GM19455 (cell line): ENCODE data around the gene GALNT9.
"Not testable (repeated sequence)": the region's sequence is repeated elsewhere in the genome, so short reads cannot be mapped to it uniquely, and the experiment has no call there.

ENCODE experiments used
- ATAC-seq: cut with Tn5 transposase; IDR thresholded peaks from one replicate; pipeline ENCODE4 v1.9.1; 2021; ENCODE audit not compliant: unreplicated experiment

Gene GALNT9

DNA sequence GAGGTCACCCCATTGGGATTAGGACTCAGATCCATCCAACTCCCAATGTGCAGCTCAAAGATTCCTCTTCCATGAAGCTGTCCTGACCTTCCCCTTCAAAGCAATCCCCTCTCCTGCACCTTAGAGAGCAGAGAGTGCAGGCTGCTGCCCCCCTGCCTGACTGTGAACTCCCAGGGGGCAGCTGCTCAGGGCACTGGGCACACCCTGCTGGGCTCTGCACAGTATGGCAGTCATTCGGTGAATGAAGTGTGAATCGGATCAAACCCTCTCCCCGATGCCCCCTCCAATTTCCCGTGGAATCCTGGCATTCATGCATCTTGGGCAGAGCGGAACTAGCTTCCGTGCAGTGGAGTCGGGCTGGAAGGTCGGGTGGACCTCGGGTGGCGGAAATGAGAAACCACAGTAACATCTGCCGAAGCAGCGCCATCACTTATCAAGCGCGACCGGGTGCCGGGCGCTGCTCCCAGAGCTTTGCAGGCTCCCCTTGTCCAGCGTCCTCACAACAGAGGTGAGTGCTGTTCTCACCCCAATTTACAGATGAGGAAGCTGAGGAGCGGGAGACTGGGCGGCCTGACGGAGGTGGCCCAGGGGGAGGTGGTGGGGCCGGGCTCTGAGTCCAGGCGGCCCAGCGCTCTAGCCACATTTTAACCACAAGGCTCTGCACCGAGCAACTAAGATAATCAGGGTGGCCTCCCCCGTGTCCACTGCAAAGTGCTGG is 14.7 kb downstream of the GALNT9 start:
- no peak for ATAC-seq

GRCh38 chr12:132314035-132314434 is 15.4 kb downstream of the GALNT9 start:
- no peak for ATAC-seq

- no peak for ATAC-seq
These were observed 16.2 kb downstream of the GALNT9 start for GRCh38 chr12:132313182-132313581.

DNA sequence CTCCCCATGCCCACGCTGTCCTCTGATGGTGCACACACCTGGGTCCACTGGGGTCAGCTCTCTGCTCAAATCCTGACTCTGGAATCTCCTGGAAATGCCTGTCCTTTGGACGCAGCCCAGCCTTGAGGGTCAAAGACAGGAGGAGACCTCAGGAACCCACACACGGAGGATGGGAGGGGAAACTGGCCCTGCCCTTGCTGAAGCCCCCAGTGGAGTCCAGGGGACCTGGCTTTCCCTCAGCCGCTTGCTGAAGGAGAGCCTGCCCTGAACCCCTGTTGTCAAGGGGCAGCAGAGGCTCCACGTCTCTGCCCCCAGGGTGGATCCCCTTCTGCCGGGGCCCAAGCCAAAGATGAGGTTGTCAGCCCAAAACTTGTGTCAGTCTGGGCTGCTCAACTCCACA is 16.9 kb downstream of the GALNT9 start:
- ATAC-seq, result no peak

- ATAC-seq, result no peak
These were observed 18.0 kb downstream of the GALNT9 start for GRCh38 chr12:132311201-132311915.

DNA sequence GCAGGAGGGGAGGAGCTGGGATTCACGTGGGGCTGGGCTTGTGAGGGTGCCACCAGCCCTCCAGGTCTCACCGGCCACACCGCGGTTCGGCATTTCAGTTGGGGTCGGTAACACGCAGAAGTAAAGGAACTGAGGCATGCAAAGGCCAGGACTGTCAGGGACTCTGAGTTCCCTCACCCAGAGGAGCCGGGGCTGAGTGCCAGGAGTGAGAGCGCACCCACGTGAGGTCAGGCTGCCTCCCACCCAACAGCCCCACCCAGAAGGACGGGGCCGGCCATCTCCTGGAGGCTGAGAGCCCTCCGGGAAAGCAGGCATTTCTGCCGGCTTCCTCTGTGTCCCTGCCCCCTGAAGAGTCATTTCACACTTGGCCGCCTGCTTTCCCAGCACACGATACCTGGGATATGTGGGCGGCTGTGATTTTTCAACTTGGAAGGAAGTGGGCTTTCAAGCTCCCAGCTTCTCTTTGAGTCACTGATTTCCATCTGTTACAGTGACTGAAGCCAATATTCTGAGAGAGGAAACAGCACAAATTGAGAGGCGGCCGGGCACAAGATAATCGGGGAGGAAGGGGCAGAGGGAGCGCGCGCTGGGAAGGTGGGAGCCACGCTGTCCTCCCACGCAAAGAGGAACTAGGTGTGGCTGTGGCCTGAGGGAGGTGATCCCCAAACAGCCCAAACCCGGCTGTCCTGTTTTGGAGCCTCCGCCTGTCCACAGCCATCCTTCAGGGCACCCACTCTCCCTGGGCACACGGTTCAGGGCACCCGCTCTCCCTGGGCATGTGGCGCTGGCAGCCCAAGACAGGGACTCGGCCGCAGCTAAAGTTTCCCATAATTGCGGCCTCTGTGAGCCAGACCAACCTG is 19.0 kb downstream of the GALNT9 start:
- no peak for ATAC-seq

- ATAC-seq, result no peak
These were observed 19.7 kb downstream of the GALNT9 start for GRCh38 chr12:132309596-132310086.

GRCh38 chr12:132308853-132309595 is 20.4 kb downstream of the GALNT9 start:
- no peak for ATAC-seq

- ATAC-seq, result no peak
These were observed 21.2 kb downstream of the GALNT9 start for GRCh38 chr12:132307976-132308852.

GRCh38 chr12:132306885-132307191 is 22.6 kb downstream of the GALNT9 start:
- no peak for ATAC-seq

DNA sequence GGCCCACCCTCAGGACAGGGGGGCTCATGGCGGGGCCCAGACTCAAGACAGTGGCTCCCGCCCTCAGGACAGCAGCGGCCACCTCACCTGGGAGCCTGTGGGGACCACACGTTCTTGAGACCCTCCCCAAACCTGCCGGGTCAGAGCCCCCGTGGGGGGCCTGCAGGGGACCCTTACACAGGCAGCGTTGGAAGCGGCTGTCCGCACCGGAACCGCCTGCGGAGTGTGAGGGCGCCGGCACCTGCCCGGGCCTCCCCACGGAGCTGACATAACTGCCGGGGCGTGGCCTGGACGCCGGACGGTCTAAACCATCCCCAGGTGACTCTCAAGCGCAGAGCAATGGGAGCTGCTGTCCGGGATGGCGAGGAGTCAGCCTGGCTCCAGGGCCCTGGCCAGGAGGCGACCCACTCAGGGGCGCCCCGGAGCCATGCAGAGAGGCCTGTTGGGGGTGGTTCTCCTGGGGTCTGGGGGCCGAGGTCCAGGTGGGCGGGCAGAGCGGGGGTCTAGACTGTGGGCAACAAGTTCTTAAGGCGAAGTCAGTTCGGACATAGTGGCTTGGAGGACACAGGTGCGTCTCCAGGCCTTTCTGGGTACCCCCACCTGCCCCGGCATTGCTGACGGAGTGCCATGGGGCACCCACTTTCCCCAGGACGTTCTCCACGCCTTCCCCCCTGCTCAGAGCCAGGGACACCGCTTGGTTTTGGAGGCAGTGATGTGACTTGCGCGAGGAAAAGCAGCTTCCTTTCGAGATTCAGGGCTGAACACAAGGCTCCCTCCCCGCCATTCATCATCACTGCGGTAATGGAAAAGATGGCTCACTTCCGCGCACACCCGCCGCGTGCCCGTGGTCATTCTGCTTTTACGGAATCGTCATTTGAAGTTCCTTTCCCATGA is 23.2 kb downstream of the GALNT9 start:
- no peak for ATAC-seq

DNA sequence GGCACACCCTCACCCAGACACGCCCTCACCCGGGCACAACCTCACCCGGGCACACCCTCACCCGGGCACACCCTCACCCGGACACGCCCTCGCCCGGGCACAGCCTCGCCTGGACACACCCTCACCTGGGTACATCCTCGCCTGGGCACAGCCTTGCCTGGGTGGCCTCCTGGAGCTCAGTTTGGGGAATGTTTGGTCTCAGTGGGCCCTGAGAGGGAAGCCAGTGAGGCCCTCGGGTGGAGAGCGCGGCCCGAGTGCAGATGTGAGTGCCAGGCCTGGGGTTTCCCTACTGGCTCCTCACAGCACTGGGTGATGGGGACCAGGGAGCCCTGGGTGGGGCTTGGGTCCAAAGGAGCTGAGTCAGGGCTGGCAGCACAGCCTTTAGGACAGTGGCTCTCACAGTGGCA is 23.8 kb downstream of the GALNT9 start:
- ATAC-seq, result no peak

DNA sequence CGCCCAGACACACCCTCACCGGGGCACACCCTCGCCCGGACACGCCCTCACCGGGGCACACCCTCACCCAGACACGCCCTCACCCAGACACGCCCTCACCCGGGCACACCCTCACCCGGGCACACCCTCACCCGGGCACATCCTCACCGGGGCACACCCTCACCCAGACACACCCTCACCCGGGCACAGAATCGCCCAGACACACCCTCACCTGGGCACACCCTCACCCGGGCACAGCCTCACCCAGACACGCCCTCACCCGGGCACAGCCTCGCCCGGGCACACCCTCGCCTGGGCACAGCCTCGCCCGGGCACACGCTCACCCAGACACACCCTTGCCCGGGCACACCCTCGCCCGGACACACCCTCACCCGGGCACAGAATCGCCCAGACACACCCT is 24.5 kb downstream of the GALNT9 start:
- ATAC-seq, result not testable (repeated sequence)

GRCh38 chr12:132303853-132304373 is 25.5 kb downstream of the GALNT9 start:
- not testable (repeated sequence) for ATAC-seq

DNA sequence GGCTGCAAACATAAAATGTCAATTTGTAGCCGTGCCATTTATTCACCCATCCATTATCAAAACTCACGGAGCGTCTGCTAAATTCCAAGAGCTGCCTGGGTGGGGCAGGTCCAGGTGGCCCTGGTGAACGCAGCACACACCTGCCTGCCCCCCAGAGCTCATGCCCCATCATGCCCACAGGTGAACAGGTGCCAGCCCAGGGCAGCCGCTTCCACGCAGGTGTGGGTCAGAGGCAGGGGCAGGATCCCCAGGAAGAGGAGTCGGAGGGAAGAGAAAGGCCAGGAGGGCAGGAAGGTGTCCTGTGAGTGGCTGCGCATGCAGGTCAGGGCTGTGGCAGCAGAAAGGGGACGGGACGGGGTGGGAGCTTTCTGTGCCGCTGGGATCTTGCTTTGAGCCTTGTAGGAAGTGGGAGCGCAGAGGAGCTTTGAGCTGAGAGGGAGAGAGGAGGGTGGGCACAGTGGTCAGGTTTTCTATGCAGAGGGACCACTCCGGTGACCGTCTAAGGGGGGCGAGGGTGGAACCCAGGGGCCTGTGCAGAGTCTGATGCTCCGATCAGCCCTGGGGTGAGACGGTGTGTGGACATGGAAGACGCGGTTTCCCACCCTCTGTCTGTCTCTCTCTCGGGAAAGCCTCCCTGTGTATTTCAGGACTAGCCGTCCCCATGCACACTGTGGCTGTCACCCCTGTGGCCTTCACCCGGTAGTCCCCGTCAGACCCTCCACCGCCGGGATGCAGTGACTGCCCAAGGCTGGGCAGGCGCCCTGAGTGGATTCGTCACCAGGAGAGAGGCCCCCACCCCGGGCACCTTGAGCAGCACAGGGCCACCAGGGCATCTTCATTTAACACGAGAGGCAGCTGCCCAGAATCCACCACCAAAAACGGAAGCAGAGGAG is 26.7 kb downstream of the GALNT9 start:
- no peak for ATAC-seq

DNA sequence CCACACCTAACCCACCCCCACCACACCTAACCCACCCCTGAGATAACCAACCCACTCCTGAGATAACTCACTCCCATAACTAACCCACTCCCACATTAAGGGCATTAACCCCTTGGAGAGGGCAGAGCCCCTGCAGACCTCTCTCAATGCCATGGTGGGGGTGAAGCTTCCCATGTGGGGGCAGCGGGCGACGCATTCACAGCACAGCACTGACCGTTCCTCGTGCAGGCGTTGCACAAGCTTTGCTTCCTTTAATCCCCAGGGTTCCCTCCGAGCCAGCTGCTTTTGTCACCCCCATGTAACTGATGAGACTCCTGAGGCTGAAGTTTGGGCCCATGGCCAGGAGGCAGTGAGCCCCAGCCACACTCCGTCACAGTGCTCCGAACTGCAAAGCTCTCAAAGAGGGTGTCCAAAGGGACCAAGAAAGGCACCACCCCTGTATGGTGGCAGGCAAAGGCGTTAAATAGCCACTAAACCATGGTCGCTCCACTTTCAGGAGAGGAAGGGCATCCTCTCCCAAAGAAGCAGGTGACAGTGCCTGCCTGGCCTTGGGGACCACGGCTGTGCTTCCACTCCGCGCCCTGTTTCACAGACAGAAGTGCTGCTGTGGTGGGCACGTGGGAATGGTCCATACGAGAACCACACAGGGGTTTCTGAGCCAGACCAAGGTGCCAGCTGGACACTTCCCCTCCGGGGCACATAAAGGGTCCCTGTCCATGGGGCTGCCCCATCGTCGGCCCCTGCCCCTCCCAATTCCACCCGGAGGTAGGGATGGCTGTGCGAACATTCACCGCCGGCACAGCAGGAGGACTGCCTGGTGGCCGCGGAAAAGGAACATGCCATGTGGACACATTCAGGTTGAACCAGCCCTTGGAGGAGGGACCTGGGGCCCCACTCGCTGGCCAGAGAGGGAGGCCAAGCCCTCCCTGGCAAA is 28.3 kb downstream of the GALNT9 start:
- ATAC-seq, result no peak

DNA sequence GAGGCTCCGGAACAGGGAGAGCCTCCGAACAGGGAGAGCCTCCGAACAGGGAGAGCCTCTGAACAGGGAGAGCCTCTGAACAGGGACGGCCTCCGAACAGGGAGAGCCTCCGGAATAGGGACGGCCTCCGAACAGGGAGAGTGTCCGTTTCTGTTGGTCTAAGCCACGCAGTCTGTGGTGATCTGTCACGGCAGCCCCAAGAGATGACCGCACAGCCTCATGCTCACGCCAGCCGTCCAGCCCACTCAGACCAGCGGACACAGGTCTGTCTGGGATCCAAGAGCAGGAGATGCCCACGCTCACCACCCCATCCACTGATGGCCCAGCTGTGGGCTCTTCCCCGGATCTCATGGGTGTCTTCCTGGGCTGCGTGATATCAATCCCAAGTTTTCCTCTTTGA is 33.3 kb downstream of the GALNT9 start:
- no peak for ATAC-seq
